Epithelial cell of esophagus (primary cell): ENCODE measurements around the gene SP5.

ENCODE experiments used
- DNase-seq: peaks from one replicate; pipeline ENCODE4 v3.0.0; 2010; ENCODE audit warnings: low read depth
- H3K4me3 ChIP-seq: 2 replicates; pipeline ENCODE4 v1.5.1; 2011; ENCODE audit warnings: mild to moderate bottlenecking, low read length, control low read depth
- TF ChIP-seq, protein P1 (sequence below): IDR thresholded peaks from 2 replicates; pipeline ENCODE4 v1.5.1; 2011; ENCODE audit warnings: low read depth, mild to moderate bottlenecking, low read length, control low read depth, inconsistent platforms; ENCODE audit not compliant: insufficient read depth; ENCODE audit errors: missing control alignments

Gene SP5

DNA sequence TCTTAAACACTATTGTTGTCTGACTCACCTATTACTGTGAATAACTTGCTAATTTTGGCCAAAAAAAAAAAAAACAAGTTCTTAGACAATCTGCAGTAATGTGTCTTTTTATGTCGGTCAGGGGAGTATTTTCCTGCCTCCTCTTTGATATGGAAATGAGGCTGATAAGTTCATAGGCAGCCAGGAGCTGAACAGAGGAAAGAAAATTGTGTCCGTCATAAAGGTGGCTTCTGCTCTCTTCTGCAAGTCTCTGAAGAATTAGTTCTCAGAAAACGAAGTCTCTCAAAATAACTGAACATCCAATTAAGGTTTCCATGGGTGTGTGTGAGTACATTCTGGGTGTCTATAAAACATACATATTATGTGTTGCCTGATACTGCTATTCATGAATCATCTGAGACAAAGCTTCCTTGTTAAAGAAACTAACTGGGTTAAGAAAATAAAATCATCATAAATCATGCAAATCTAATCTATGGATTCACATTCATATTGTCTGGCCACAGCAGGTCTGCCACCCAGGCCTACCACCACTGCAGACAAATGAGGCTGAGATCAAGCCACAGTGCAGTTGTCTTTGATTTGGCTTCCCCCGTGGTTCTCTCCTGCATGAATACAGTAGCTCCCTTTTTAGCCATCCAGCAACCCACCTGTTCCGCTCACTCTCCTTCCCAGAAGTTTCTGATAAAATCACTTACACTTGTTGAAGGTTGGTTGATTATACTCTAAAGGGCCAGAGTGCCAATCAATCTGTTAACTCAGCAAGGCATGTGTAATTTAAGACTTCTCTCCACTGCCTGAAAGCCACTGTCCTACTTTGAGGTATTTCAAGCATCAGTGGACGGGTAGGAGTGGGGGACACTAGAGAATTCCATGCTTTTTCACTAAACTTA, 19.4 kb upstream of the SP5 start:
- TF ChIP-seq, protein P1, sequence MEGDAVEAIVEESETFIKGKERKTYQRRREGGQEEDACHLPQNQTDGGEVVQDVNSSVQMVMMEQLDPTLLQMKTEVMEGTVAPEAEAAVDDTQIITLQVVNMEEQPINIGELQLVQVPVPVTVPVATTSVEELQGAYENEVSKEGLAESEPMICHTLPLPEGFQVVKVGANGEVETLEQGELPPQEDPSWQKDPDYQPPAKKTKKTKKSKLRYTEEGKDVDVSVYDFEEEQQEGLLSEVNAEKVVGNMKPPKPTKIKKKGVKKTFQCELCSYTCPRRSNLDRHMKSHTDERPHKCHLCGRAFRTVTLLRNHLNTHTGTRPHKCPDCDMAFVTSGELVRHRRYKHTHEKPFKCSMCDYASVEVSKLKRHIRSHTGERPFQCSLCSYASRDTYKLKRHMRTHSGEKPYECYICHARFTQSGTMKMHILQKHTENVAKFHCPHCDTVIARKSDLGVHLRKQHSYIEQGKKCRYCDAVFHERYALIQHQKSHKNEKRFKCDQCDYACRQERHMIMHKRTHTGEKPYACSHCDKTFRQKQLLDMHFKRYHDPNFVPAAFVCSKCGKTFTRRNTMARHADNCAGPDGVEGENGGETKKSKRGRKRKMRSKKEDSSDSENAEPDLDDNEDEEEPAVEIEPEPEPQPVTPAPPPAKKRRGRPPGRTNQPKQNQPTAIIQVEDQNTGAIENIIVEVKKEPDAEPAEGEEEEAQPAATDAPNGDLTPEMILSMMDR, result no peak
- DNase-seq, result no peak
- H3K4me3 ChIP-seq, result no peak overlapping the region

DNA sequence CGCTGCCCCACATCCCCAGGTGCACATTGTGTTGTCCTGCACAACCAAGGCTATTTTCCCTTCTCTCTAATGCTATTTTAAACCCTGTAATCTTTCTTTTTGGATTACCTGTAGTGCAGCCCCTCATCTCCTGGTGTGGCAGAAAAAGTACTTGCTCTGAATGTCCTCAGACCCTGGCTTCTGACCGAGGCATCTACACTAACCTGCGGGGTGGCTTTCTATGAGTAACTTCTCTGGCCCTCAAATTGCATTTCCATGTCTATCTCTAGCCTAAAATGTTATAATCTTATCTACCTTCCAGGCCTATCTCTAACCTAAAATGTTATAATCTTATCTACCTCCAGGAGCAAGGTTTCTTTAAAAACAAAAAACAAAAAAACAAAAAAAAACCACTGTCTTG, 18.2 kb upstream of the SP5 start:
- TF ChIP-seq, protein P1, result no peak
- no peak overlapping the region for H3K4me3 ChIP-seq
- DNase-seq, result no peak

DNA sequence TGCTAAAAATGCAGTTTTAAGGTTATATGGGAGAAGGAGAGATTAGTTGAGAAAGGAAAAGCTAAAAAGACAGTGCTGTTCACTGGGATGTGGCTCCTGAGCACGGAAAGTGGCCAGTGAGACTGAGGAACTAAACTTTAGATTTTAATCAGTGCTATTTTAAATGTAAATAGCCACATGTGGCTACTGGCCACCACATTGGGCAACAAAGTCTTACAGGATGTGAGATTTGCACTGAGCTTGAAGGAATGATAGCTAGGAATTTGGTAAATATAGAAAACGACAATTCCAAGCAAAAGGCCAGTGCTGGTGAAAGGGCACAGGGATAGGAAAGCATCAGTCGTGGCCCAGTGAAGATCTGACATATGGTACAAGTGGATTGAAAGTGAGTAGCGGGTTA, 14.1 kb upstream of the SP5 start:
- TF ChIP-seq, protein P1, result no peak
- H3K4me3 ChIP-seq, result no peak overlapping the region
- no peak for DNase-seq

DNA sequence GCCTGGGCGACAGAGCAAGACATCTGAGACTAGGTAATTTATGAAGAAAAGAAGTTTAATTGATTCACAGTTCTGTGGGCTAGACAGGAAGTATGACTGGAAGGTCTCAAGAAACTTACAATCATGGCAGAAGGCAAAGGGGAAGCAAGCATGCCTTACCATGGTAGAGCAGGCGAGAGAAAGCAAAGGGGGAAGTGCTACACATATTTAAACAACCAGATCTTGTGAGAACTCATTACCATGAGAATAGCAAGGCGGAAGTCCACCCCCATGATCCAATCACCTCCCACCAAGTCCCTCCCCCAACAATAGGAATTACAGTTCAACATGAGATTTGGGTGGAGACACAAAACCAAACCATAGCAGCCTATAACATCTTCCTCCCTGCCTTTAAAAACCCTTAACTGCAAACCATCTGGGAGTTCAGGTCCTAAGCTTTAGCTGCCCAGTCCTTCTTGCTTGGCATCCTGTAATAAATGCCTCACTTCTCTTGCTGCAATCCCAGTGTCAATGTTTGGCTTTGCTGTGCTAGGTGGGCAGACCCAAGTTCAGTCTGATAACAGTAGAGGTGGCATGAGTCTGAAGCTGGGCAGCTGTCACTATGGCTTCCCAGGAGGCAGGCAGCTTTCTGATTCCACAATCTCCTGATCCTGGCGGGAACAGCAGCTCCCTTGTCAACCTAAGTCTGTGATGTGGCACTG, 11.2 kb upstream of the SP5 start:
- TF ChIP-seq, protein P1, result no peak
- DNase-seq, result no peak
- no peak overlapping the region for H3K4me3 ChIP-seq

DNA sequence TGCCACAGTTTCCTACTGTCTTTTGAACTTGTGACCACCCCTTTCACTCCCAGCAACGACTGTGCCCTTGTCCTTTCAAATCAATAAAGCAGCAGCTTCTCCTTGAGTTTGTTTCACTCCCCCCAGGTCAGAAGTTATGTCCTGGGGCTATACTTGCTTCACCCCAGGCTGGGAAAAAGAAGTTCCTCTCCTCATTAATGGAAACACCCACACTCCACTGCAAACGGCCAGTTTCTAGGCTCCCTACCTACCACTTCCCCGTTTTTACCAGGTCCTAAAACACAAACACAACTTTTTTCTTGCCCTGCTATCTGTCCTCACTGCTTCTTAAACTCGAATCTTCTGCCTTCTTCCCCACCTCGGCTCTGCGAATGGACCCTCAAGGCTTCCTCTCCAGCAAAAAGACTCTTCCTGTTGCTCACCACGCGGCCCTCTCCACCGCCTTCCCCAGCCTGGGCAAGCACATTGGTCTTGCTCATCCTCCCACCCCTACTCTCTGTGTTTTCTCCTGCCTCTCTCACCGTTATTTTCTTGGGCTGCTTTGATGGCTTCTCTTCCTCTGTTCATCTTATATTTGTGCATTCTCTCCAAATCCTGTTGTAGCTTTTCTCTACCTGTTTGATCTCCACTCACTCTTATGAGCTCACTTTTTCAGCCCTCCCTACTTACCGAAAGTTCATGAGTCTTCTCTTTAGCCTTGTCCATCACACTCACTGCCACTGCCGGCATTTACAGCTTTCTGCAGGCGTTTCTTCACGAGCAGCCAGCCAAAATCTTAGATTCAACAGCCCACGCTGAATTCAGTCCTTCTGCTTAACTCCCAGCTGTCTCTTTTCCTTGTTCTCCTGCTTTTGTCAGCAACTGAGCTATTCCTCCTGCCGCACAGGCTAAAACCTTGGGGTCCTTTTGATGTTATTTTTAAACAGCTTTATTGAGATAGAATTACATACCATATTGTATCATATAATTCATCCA, 7.0 kb upstream of the SP5 start:
- TF ChIP-seq, protein P1, result no peak
- no peak overlapping the region for H3K4me3 ChIP-seq
- DNase-seq, result no peak

DNA sequence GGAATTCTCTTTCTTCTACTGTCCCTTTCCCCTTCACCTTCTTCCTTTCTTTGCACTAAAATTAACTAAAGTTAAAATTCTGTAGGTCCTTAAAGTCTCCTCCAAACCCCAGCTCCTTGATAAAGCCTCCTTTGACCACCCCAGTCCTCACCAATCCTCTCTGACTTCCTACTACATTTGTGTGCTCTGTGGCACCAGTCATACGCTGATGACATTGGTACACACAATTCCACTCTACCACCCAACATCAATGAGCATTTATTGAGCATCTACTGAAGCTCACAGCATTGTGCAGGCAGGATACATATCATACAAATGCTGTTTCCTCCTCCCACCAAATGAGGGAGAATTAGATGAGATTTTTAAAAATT, 4.5 kb upstream of the SP5 start:
- TF ChIP-seq, protein P1, result no peak
- H3K4me3 ChIP-seq, result no peak overlapping the region
- DNase-seq, result no peak
